ENCODE data around the gene PSMD2.
"Not testable (repeated sequence)": the region's sequence is repeated elsewhere in the genome, so short reads cannot be mapped to it uniquely, and the experiment has no call there.

Gene PSMD2

DNA sequence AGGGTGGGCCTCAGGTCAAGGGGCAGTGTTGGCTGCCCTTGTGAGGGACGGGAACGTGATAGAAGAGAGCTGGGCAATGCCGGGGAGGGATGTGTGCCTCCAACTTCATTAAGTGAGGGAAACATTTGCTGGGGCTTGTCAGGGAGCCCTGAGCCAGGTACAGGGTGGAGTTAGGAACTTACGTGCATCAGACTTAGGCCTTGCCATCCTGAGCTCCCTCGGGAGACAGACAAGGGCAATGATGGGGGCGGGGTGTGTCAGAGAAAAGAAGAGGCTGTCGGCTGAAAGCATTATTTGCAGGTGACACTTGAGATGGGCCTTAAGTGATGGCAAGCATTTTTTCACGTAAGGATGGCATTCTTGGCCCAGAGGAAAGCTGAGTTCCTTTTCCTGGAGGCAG is 40.0 kb downstream of the PSMD2 start:
- DNase-seq (ENCODE audit: low read depth in 2 of 2): no peak

DNA sequence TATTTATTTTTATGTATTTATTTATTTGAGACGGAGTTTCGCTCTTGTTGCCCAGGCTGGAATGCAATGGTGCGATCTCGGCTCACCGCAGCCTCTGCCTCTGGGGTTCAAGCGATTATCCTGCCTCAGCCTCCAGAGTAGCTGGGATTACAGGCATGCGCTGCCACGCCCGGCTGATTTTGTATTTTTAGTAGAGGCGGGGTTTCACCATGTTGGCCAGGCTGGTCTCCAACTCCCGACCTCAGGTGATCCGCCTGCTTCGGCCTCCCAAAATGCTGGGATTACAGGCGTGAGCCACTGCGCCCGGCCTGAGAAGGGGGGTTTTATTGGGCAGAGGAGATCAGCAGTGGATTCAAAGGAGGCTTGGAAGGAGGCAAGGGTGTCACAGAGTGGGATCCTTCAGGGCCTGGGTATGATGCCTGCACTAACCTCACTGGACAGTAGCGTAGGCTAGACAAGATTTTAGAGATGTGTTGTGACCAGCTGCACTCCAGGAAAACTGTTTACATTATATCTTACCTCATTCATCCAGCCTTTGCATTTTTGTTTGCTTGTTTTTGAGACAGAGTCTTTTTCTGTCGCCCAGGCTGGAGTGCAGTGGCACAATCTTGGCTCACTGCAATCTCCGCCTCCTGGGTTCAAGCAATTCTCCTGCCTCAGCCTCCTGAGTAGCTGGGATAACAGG is 40.6 kb downstream of the PSMD2 start:
- DNase-seq (ENCODE audit: low read depth in 2 of 2): not testable (repeated sequence)

DNA sequence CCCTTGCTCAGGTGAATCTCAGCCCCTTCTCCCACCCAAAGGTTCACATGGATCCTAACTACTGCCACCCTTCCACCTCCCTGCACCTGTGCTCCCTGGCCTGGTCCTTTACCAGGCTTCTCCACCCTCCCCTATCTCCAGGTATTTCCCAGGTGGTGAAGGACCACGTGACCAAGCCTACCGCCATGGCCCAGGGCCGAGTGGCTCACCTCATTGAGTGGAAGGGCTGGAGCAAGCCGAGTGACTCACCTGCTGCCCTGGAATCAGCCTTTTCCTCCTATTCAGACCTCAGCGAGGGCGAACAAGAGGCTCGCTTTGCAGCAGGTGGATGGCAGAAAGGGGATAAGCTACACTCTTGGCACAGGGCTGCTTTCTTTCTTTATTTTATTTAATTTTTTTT is 42.9 kb downstream of the PSMD2 start:
- no peak for DNase-seq (ENCODE audit: low read depth in 2 of 2)

DNA sequence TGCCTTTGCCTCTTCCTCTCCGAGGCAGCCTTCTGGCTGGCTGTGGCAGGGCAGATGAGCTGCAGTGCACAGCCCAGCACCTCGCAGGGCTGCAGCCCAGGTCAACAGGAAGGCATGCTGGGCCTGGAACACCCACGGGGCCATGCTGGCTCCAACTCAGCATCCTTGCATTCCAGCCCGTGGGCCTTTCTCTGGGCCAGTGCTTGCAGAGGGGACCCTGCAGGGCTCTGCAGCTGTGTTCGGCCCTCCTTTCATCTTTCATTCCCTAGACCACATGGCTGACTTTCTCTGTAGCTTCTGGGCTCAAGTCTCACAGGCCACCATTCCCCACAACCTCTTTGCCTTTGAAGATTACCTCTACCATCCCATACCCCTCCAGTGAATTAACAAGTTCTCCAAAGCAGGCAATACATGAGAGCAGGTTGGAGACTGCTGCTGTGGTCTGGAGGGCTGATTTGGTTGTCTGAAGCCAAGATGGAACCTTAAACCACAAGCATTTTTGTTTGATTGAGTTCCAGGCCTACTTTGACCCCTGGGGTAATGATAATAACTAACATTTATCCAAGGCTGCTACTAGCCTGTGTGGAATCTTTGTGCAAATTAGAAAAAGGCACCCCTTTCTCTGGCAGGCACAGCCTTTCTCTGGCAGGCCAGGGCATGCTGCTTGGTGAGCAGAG is 44.3 kb downstream of the PSMD2 start:
- DNase-seq (ENCODE audit: low read depth in 2 of 2): no peak

DNA sequence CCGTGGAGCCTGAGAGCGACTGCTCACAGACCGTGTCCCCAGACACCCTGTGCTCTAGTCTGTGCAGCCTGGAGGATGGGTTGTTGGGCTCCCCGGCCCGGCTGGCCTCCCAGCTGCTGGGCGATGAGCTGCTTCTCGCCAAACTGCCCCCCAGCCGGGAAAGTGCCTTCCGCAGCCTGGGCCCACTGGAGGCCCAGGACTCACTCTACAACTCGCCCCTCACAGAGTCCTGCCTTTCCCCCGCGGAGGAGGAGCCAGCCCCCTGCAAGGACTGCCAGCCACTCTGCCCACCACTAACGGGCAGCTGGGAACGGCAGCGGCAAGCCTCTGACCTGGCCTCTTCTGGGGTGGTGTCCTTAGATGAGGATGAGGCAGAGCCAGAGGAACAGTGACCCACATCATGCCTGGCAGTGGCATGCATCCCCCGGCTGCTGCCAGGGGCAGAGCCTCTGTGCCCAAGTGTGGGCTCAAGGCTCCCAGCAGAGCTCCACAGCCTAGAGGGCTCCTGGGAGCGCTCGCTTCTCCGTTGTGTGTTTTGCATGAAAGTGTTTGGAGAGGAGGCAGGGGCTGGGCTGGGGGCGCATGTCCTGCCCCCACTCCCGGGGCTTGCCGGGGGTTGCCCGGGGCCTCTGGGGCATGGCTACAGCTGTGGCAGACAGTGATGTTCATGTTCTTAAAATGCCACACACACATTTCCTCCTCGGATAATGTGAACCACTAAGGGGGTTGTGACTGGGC is 45.7 kb downstream of the PSMD2 start:
- no peak for DNase-seq (ENCODE audit: low read depth in 2 of 2)

DNA sequence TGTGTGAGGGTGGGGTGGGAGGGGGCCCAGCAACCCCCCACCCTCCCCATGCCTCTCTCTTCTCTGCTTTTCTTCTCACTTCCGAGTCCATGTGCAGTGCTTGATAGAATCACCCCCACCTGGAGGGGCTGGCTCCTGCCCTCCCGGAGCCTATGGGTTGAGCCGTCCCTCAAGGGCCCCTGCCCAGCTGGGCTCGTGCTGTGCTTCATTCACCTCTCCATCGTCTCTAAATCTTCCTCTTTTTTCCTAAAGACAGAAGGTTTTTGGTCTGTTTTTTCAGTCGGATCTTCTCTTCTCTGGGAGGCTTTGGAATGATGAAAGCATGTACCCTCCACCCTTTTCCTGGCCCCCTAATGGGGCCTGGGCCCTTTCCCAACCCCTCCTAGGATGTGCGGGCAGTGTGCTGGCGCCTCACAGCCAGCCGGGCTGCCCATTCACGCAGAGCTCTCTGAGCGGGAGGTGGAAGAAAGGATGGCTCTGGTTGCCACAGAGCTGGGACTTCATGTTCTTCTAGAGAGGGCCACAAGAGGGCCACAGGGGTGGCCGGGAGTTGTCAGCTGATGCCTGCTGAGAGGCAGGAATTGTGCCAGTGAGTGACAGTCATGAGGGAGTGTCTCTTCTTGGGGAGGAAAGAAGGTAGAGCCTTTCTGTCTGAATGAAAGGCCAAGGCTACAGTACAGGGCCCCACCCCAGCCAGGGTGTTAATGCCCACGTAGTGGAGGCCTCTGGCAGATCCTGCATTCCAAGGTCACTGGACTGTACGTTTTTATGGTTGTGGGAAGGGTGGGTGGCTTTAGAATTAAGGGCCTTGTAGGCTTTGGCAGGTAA is 46.5 kb downstream of the PSMD2 start:
- DNase-seq (ENCODE audit: low read depth in 2 of 2): no peak

DNA sequence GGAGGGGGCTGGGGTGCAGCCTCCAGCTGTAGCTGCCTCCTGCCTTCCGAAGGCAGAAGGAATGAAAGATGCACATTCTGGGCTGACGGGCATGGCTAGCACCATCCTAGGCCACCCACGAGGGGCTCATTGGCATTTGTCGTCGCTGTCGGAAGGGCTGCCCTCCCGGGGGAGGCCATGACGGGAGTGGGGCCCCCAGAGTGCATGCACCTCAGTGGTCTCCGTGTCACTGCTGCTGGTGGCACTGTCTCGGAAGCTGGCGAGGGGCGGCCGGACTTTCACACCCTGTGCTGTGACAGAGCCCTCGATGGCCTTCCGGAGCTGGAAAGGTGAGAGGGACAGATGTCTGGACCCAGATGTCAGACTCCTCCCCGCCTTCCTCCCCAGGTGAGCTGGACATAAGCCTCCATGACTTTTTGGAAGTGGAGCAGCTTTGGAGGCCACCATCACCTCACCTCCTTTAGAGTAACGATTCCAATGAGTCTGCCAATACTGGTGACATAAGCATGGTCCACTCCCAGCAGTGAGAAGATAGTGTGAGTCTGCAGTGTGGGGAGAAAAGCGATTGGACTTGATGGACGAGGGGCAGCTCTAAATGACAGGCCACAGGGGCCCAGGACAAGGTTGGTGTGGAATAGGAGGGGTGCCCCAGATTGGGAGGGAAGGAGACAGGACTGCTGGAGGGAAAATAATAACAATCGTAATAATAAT is 47.6 kb downstream of the PSMD2 start:
- DNase-seq (ENCODE audit: low read depth in 2 of 2): no peak

DNA sequence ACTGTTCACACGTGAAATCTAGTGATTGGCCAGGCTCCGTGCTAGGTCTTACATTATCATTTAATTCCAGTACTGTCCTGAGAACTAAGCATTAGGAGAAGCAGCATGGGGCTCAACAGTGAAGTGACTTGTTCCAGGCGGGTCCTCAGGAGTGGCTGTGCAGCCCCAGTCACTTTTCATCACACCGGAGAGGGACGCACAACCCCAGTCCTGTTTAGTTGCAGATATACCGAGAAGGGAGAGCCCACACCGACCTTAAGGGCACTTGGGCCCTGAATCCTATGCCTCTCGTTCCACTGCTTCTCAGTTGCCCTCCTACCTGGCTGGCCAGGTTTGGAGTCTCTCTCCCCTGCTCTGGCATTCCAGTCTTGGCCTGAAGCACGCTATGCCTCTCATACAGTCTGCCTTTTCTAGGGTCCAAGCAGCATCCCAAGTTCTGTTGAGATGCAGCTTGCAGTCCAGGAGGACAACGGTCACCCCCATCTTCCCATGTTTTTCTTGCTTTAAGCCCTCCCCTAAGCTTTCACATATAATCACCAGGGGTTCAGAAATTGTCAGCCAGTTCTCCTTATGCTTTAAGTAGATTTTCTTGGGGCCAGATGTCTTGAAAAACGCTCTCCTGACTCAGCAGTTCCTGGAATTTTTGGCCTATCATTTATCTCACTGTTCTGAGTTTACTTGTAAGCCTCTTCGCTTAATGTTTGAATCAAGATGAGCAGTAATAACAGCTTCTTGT is 48.4 kb downstream of the PSMD2 start:
- no peak for DNase-seq (ENCODE audit: low read depth in 2 of 2)

DNA sequence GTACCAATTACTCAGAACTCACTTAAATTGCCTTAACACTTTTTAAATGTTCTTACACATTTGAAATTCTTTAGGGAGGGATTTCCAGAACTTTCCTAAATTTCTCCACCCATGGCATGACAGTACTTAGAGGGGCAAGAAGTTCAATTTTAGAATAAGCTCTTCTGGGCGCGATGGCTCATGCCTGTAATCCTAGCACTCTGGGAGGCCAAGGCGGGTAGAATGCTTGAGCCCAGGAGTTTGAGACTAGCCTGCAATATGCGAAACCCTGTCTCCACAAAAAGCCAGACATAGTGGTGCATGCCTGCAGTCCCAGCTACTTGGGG is 49.0 kb downstream of the PSMD2 start:
- DNase-seq (ENCODE audit: low read depth in 2 of 2): no peak

DNA sequence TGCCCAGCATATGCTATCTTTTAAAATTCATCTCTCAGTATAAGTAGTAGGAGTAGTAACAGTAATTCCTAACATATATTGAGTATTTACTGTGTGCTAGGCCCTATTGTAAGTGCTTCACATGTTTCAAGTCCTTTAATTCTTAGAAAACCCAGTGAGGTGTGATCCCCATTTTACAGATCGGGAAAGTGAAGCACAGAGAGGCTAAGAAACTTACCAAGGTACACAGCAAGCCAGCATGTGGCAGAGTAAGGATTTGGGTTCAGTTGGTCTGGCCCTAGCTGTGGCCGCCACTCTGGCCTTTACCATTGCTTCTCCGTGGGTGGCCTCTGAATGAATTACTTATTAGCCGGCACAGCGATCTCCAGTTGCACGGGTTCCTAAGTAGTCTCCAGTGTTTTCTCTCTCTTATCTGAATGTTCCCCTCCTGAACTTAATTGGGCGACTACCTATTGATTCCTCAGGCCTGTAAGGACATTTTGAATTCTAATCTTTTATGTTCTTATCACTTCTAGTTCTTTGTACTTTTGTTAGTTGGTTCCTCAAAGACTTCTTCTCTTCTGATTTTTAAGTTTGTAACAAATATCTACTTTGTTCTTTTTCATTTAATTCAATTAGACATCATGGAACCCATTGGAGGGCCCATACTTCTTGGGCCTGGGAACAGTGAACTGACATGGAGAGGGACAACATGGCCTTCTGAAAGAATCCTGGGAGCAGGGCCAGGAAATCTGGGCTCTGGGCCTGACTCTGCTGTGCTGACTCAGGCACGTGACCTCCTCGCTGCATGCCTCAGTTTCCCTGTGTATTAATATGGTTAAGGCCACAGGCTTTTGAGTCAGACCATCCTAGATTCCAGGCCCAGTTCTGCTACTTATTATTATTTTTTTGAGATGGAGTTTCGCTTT is 50.8 kb downstream of the PSMD2 start:
- DNase-seq (ENCODE audit: low read depth in 2 of 2): no peak

DNA sequence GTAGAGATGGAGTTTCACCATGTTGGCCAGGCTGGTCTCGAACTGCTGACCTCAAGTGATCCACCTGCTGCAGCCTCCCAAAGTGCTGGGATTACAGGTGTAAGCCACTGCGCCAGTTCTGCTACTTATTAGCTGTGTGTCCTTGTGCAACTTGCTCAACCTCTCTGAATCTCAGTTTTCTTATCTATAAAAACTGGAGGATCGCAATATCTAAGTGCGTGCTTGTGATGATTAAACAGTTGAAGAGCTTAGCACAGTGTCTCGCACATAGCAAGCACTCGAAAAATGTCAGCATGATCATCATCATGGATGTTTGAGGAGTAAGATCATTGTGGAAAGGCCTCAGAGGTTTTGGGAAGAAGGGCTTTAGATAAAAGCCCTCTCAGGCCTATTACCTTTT is 51.6 kb downstream of the PSMD2 start:
- no peak for DNase-seq (ENCODE audit: low read depth in 2 of 2)

DNA sequence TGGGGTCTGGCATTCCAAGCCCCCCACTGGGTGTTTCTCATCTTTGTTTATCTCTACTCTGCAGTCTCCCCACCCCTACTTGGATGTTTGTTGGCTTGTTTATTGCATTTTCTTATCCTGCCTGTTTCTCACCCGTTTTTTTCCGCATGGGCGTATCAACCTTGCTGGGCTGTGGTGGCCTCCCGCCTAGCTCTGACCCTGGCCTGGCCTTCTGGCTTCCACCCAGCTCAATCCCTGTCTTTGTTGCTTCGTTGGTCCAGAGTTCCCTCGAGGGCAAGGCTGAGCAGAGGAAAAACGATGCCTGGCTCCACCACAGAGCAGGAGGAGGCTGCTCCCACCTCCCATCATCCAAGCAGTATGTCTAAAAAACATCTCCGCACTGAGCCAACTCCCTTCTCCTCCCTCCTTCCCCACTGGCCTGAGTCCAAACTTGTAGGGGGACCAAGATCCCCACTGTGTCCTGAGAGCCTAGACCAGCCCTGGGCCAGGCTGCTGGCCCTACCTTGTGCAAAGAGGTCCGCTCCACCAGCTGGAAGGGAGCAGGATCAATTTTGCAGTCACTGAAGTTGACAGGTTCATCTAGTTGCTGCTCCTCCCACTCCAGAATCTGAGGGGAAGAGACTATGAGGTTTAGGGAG is 52.6 kb downstream of the PSMD2 start:
- no peak for DNase-seq (ENCODE audit: low read depth in 2 of 2)

DNA sequence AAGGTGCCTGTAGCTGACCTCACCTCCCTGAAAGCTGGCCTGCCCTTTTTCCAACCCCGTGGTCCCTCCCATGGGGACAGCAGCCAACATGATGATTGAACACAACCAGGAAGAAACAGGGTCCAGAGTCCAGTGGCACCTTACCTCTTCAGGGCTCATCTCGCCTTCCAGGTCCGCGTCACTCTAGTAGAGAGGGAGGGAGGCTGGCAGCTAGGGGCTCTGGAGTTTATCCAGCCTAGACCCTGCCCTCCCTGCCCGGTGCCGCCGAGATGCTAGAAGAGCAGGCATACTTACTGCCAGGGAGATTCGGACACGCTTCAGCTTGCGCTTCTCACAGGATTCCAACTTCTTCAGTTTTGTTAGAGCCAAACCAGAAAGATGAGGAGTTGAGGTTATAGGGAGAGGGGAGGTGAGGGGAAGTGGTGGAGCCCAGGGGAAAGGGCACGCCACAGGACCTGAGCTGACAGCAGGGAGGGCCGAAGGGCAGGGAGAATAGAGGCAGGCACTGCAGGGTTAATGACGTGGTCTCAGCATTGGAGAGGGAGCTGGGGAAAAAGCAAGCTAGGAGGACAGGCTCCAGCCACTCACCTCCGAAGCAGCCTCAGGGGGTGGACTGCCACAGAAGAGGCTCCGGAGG is 53.2 kb downstream of the PSMD2 start:
- no peak for DNase-seq (ENCODE audit: low read depth in 2 of 2)

DNA sequence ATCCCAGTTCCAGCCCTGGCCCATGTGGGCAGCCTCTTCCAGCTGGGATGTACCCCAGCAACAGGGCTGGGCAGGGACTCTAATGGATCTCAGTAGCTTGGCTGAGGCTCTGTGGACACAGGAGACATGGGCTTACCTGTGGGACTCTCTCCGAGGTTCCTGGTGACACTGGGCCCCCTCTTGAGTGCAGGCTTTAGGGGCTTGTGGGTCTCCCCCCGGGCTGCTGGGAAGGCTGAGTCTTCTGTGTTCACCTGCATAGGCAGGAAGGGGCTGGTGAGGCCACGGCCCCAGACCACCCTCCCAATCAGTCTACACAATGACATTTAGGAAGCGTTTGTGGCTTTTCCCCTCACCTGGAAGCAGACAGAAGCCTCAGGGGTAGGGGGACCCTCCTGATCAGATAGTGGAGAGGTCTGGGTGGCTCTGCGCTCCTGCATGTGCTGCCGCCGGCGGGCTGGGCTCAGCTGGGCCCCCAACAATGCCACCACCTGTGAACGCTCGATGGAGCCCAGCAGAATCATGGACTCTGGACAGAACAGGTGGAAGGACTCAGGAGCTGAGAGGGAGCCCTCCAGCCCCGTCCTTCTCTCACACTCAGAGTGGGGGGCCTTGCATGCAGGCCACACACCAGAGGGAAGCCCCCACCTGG is 54.0 kb downstream of the PSMD2 start:
- DNase-seq (ENCODE audit: low read depth in 2 of 2): no peak

DNA sequence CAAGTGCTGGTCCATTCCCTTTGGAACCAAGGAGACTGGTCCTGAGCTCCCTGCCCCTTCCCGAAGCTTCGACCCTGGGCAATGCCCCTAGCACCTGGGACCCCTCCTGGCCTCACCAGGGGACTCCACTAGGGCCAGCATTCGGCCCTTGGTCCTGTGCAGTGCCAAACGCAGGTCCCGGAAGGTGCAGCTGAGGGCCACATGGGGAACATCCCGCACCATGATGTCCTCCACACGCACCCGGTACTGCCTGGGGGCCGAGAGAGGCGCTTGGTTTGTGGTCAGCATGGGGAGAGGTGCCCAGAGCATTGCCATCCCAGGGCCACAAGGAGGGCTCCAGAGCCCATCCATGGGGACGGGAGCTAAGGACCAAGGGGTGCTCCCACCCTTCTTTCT is 54.5 kb downstream of the PSMD2 start:
- no peak for DNase-seq (ENCODE audit: low read depth in 2 of 2)

DNA sequence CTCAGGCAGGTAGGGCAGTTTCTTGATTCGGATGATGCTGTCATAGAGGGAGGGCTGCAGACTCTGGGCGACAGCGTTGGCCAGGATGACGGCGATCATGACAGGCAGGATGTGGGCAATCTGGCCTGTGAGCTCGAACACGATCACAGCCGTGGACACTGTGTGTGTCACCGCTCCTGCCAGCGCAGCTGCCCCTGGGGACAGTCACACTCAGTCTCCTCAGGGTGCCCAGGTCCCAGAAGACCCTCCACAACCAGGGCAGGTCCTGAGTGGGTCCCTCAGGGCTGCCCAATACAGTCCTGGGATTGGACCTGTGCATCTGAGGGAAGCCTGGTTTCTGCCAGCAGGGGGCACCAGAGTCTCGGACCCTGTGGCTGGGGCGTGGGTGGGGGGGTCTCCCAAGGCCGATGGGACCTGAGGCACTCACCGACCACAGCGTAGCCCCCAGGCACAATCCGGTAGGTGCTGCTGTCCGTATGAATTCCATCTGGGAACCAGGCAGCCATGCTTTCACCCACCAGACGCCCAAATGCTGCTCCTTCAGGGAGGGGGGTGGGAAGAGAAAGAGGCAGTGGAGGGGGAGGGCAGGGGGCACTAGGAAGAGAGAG is 55.2 kb downstream of the PSMD2 start:
- peak; percentile 42 to 55 for DNase-seq (ENCODE audit: low read depth in 2 of 2)

DNA sequence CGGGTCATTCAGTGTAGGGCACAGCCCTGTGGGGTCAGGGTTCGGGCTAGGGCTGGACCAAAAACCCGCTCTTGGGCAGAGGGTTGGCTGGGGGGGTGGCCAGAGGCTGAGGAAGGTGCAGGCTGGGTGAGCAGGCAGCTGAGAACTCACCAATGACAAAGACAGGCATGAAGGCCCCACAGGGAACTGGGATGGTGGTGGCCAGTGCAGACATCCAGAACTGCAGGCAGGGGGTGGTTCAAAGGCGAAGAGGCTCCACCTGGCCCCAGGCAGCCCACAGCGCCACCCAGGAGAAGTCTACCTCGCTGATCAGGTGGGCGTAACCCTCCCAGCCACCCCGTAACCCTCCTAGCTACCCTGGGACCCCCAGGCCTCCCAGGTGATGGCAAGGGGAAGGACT is 55.7 kb downstream of the PSMD2 start:
- no peak for DNase-seq (ENCODE audit: low read depth in 2 of 2)

Measured in stimulated activated CD8-positive, alpha-beta memory T cell treated with anti-CD3 and anti-CD28 coated beads, Interleukin-7, amount 100 ng/mL, for 1 hour (primary cell).